GM10248 (cell line): ENCODE results near the gene CHMP4B.

Experiments used
- CTCF ChIA-PET: fragments of 300-600 bp; sonication (Branson Sonifier 250); formaldehyde crosslinking; extraction: SDS; loops from one replicate; lab custom pipeline; 2021; ENCODE audit warnings: antibody characterized with exemption; lab: Yijun Ruan, JAX
- POLR2A ChIA-PET: fragments of 350-650 bp; sonication (Branson Sonifier 250); formaldehyde crosslinking; extraction: SDS; loops from one replicate; lab custom pipeline; 2020; ENCODE audit warnings: antibody characterized with exemption; lab: Yijun Ruan, JAX
- DNase-seq: peaks from one replicate; pipeline ENCODE4 v3.0.0; 2012; ENCODE audit errors: extremely low spot score
- TF ChIP-seq, protein P1 (sequence below): IDR thresholded peaks from 2 replicates; pipeline ENCODE4 v1.5.1; 2012; ENCODE audit warnings: mild to moderate bottlenecking, low read depth; ENCODE audit errors: extremely low read depth, missing control alignments, control extremely low read depth

The CHMP4B gene

DNA sequence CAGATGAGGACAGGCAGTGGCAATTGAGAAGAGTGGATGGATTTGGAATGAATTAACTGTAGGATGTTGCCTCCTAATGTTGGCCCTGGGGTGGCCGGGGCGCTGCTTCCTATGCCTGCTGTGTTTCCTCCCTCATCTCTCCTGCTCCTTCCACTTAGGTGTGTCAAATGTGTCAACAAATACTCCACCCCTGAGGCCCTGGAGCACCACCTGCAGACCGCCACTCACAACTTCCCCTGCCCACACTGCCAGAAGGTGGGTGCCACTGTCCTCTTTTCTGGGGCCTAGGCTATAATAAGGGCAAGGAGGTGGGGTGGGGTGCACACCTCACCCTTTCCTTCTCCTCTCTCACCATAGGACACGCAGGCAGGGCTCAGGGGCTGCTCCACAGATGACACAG lies 30.0 kb upstream of the CHMP4B start:
- no peak for DNase-seq
- CTCF ChIA-PET = interaction anchor here (2.9 kb wide), 1 partner anchor 12 kb away, joined by 22 read pairs; no protein-coding TSS in a partner anchor
- POLR2A ChIA-PET = no interaction called here
- TF ChIP-seq, protein P1, sequence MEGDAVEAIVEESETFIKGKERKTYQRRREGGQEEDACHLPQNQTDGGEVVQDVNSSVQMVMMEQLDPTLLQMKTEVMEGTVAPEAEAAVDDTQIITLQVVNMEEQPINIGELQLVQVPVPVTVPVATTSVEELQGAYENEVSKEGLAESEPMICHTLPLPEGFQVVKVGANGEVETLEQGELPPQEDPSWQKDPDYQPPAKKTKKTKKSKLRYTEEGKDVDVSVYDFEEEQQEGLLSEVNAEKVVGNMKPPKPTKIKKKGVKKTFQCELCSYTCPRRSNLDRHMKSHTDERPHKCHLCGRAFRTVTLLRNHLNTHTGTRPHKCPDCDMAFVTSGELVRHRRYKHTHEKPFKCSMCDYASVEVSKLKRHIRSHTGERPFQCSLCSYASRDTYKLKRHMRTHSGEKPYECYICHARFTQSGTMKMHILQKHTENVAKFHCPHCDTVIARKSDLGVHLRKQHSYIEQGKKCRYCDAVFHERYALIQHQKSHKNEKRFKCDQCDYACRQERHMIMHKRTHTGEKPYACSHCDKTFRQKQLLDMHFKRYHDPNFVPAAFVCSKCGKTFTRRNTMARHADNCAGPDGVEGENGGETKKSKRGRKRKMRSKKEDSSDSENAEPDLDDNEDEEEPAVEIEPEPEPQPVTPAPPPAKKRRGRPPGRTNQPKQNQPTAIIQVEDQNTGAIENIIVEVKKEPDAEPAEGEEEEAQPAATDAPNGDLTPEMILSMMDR = no peak

DNA sequence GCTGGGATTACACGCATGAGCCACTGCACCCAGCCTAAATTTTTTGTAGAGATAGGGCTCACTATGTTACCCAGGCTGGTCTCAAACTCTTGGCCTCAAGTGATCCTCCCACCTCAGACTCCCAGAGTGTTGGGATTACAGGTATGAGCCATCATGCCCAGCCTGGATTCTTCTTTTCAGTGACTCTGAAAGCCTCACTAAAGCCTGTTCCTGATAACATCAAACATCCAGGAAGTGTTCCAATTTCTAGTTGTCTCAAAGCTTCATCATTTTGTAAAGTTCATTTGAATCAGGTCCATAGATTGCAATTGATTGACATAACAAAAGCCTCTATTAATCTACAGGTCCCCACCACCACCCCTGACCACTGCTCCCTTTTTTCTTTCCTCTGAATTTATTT lies 29.2 kb upstream of the CHMP4B start:
- ChIA-PET CTCF (interaction anchor here (1.2 kb wide), 1 partner anchor 12 kb away, joined by 3 read pairs; no protein-coding TSS in a partner anchor), POLR2A (no interaction called here)
- DNase-seq = no peak
- TF ChIP-seq, protein P1 = no peak

DNA sequence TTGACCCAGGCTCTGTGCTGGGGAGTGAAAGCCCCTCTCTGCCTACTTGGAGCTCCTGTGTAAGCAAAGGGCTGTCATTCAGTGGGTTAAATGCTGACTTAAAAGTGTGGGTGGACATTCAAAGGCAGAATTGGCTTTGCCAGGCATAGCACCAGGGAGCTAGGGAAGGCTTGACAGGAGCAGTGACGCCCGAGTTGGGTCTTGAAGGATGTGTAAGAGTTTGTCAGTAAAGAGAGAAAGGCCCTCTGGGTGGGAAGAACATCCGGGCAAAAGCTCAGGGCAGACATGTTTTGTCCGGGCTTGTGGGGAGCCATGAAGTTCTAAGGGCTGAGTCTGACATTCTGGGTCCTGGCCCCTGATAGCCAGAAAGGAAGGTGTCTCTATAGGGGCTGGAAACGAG lies 27.9 kb upstream of the CHMP4B start:
- TF ChIP-seq, protein P1 = no peak
- CTCF ChIA-PET = interaction anchor here (0.9 kb wide), 1 partner anchor 9 kb away, joined by 4 read pairs; no protein-coding TSS in a partner anchor
- POLR2A ChIA-PET = no interaction called here
- no peak for DNase-seq

DNA sequence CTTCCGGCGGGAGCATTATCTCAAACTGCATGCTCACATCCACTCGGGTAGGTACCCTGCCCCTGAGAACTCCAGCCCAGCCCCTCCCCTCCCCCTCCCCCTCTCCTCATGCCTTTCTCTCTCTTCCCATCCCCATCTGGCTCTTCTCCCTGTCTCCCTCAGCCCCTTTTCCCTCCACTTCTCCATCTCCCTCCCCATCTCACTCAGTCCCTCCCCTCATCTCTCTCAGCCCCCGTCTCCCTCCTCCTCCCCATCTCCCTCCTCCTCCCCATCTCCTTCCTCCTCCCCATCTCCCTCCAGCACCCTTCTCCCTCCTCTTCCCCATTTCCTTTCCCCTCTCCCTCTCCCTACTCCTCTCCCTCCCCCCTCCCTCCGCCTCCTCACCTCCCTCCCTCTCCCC lies 27.3 kb upstream of the CHMP4B start:
- TF ChIP-seq, protein P1 = no peak
- ChIA-PET POLR2A (no interaction called here), CTCF (no interaction called here)
- no peak for DNase-seq

DNA sequence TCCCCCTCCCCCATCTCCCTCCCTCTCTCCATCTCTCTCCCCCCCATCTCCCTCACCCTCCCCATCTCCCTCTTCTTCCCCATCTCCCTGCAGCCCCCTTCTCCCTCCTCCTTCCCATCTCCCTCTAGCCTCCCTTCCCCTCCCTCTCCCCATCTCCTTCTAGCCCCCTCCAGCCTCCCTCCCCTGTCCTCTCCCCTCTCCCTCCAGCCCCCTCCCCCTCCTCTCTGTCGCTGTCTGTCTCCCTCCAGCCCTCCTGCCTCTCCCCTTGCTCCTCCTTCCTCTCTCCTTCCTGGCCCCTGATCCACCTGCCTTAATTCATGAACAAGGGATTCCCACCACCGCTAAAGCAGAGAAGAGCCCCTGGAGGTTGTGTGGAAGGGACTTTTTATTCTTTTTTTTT lies 26.9 kb upstream of the CHMP4B start:
- CTCF ChIA-PET = no interaction called here
- POLR2A ChIA-PET = no interaction called here
- TF ChIP-seq, protein P1 = no peak
- no peak for DNase-seq

DNA sequence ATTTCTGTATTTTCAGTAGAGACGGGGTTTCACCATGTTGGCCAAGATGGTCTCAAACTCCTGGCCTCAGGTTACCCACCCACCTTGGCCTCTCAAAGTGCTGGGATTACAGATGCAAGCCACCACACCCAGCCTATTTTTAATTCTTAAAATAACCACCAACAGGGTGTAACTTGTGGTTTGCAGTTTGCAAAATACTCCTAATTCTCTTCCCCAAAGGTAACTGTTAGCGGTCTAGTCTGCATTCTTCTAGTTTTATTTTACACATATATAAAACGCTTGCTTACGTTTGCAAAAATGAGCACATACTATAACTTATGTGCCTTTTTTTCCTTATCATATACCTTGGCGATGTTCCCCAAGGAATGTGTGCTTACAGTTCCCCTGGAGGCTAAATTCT lies 25.6 kb upstream of the CHMP4B start:
- TF ChIP-seq, protein P1 = no peak

More for the DNA sequence above, 25.6 kb upstream of the CHMP4B start:
- POLR2A ChIA-PET = no interaction called here
- no peak for DNase-seq
- CTCF ChIA-PET = no interaction called here
